GM12874 (cell line): ENCODE results near the gene TSTD2.

ENCODE experiments used
- CTCF ChIP-seq: IDR thresholded peaks from 2 replicates; pipeline ENCODE4 v1.5.1; 2011; ENCODE audit warnings: low read depth, mild to moderate bottlenecking, control low read depth, low read length, moderate library complexity; ENCODE audit not compliant: insufficient read depth

The TSTD2 gene

DNA sequence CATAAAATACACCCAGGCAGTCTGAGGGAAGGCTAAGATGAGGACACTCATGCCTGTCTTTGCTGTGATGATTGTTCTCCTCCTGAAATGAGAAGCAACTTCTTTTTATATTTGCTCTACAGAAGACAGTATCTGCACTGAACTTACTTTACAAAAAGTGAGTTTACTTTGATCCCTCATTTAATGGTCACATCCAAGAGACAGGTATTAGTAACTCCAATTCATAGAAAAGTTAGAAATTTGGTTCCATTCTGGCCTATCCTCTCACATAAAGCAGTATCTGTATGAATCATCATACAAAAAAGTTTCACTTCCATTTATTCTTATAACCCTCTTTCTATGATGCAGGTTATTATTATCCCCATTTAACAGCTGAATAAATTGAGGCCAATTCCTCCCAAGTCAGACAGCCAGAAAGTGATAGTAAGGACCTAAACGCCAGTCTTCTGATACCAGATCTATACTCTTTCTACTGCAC lies 15.2 kb downstream of the TSTD2 start:
- TF ChIP-seq CTCF = no peak

- peak; percentile 52 for TF ChIP-seq CTCF
Observed at GRCh38 chr9:97615439-97616072, 17.6 kb downstream of the TSTD2 start.

- TF ChIP-seq CTCF = no peak
Observed at GRCh38 chr9:97604901-97605645, 28.1 kb downstream of the TSTD2 start.

GRCh38 chr9:97602430-97602829 lies 30.7 kb downstream of the TSTD2 start:
- no peak for TF ChIP-seq CTCF

- no peak for TF ChIP-seq CTCF
Observed at GRCh38 chr9:97601228-97601898, 31.8 kb downstream of the TSTD2 start.

DNA sequence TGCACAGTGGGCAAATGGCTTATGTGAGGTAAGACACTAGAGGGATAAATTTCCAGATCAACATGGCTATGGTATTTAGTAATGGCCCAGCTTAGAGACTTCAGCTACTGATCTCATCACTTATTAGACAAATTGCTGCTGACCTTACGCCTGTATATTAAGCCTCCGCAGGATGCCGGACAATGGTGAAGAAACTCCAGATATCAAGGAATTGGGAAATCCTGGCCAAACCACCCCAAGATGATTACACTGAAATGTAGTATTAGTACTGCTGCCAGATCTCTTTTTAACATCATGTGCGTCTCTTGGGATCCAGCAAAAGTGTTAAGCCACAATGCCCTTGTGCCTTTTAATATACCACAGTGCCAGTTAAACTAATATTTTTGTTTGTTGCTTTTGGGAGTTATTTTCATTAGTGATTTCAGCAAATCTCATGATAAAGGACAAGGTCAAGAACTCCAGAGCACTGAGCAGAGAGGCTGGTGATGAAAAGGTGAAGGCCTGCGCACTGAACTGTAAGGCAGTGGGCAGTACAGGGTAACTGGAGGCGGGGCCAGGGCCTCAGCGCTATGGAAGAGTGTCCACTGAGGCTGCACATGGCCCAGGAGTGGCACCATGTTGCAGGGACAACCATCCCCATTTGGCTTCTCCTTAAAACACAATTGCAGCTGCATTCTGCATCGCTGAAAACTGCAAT lies 32.5 kb downstream of the TSTD2 start:
- TF ChIP-seq CTCF = no peak

DNA sequence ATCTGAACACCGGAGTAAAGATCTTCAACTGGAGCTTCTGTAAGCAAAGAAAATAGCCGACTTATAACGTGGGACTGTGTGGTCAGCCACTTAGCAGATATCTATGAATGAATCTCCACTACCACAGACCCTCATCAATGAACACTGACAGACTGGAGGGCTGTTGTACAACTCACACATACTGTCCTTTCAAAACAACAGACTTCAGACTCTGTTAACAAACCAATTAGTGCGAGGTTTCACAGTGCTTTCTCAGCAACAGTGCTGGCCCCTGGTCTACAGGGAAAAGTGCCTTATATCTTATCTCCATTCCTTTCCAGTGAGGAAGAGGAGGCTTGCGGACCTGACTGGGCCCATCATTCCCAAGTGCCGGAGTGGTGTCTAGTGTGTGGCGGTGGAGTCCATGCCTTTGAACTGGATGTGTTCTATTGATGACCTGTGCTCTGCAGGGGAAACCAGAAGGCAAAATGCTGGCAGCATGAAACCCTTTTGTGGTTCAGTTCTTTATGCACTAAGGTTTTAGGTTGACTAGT lies 33.8 kb downstream of the TSTD2 start:
- TF ChIP-seq CTCF = no peak
